ENCODE measurements around the gene RAD21L1. TPM values are rescaled to one million over a fixed set of nuclear protein-coding genes. Genes with fewer than 3 reads are reported as not detected.

RAD21L1 gene
- polyA plus RNA-seq, 2 of the 4 experiments (the other 2 are of a cell fraction), result not detected

DNA sequence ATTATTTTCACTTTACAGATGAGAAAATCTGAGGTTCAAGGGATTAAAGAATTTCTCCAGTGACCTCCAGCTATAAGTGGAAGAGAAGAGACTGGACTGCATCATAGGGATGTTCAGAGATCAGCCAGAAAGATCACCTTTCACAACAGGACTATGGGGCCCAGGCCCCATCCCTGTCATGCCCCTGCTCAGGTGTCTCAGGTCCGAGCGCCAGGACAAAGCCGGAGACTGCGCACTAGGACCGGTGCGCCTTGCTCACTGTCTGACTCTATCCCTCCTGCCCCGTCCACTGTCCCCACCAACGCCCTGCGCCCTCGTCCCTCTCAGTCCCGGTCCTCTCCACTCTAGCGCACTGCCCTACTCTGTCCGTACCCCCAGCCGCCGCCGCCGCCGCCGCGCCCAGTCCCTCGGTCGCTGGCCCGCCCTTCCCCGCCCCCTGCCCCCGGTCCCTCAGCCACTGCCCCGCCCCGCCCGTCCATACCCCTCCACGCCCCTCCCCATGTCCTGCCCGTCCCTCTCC, 521 bp upstream of the RAD21L1 start:
- peak; percentile 86 to 87 for ATAC-seq
- ChIA-PET CTCF (interaction anchor here (0.6 to 3.8 kb wide), 8 partner anchors 11 to 560 kb away, joined by 3 to 15 read pairs (median 4); partner anchors contain the start of gene SNPH), POLR2A (no interaction called here)
- peak in 1 of 2 experiments; percentile 92 for DNase-seq (ENCODE audit: low read depth in 1 of 2, low spot score in 1 of 2)
- peak overlapping the region; percentile 94 for H3K4me2 ChIP-seq
- no peaks in the 10 kb centered on the region for H3K4me1 ChIP-seq
- H3K27ac ChIP-seq, result peak overlapping the region; percentile 49 to 77; a peak in 5 of 6 replicates
- H3K4me3 ChIP-seq, result peak overlapping the region; percentile 57
- FAIRE-seq, result no peak
- 6% methylated on average over 9 of the region's 30 CpGs for WGBS (ENCODE audit: missing lambda C conversion rate)
- TF ChIP-seq KDM5A (IDR thresholded peaks at IDR 0.05), result no peak
- TF ChIP-seq RCOR1 (IDR thresholded peaks at IDR 0.05; ENCODE audit: low read depth, low read length), result no peak
- TF ChIP-seq, protein P1, sequence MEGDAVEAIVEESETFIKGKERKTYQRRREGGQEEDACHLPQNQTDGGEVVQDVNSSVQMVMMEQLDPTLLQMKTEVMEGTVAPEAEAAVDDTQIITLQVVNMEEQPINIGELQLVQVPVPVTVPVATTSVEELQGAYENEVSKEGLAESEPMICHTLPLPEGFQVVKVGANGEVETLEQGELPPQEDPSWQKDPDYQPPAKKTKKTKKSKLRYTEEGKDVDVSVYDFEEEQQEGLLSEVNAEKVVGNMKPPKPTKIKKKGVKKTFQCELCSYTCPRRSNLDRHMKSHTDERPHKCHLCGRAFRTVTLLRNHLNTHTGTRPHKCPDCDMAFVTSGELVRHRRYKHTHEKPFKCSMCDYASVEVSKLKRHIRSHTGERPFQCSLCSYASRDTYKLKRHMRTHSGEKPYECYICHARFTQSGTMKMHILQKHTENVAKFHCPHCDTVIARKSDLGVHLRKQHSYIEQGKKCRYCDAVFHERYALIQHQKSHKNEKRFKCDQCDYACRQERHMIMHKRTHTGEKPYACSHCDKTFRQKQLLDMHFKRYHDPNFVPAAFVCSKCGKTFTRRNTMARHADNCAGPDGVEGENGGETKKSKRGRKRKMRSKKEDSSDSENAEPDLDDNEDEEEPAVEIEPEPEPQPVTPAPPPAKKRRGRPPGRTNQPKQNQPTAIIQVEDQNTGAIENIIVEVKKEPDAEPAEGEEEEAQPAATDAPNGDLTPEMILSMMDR (IDR thresholded peaks at IDR 0.05), result no peak
- no peak for TF ChIP-seq CBX2 (IDR thresholded peaks at IDR 0.05; ENCODE audit: borderline replicate concordance, low read depth)
- 0 out of 5 replicates have a peak, but pooled peaks of 1 of the 2 experiments have one; percentile 6 for TF ChIP-seq JUN (IDR thresholded peaks at IDR 0.05)
- TF ChIP-seq CHD4 (IDR thresholded peaks at IDR 0.05; ENCODE audit: borderline replicate concordance), result no peak
- TF ChIP-seq MAZ (IDR thresholded peaks at IDR 0.05; ENCODE audit: borderline replicate concordance, low read depth, low read length), result no peak
- no peaks in the 10 kb centered on the region for H3K9me3 ChIP-seq

GRCh38 chr20:1229541-1229940, 3.7 kb downstream of the RAD21L1 start:
- TF ChIP-seq EHMT2 (IDR thresholded peaks at IDR 0.05; ENCODE audit: low read depth) (no peak), MYC (IDR thresholded peaks at IDR 0.05; ENCODE audit: borderline replicate concordance, low read length) (no peak), NR3C1 (IDR thresholded peaks at IDR 0.05) (no peak), ZC3H11A (IDR thresholded peaks at IDR 0.05) (no peak), KDM5A (IDR thresholded peaks at IDR 0.05) (no peak), MAFK (IDR thresholded peaks at IDR 0.05; ENCODE audit: partially characterized antibody) (peak; percentile 46), ZFP36 (IDR thresholded peaks at IDR 0.05; ENCODE audit: borderline replicate concordance, partially characterized antibody) (no peak)
- Histone ChIP-seq H3K4me2 (no peak overlapping the region), H3K4me1 (no peaks in the 10 kb centered on the region), H3K9me3 (no peaks in the 10 kb centered on the region), H3K4me3 (no peak overlapping the region), H3K27ac (no peak overlapping the region)
- no peak for ATAC-seq
- ChIA-PET CTCF (no interaction called here), POLR2A (no interaction called here)
- FAIRE-seq, result peak; percentile 81
- WGBS (ENCODE audit: missing lambda C conversion rate), result 51% methylated on average over 3 of the region's 3 CpGs
- no peak for DNase-seq (ENCODE audit: low read depth in 1 of 2, low spot score in 1 of 2)

- DNase-seq (ENCODE audit: low read depth in 1 of 2, low spot score in 1 of 2) (no peak), ATAC-seq (0 out of 6 replicates have a peak, but pooled peaks of 1 of the 2 experiments have one; percentile 54), FAIRE-seq (peak; percentile 79)
- TF ChIP-seq SMC3 (IDR thresholded peaks at IDR 0.05) (no peak), MAX (IDR thresholded peaks at IDR 0.05) (no peak), HEYL (CRISPR knock-in tag; IDR thresholded peaks at IDR 0.05) (no peak), ATOH8 (CRISPR knock-in tag; IDR thresholded peaks at IDR 0.05; ENCODE audit: low read depth) (no peak), TFCP2L1 (CRISPR knock-in tag; IDR thresholded peaks at IDR 0.05) (no peak), ZC3H11A (IDR thresholded peaks at IDR 0.05) (no peak), HOXB13 (CRISPR knock-in tag; IDR thresholded peaks at IDR 0.05; ENCODE audit: low read depth) (no peak)
- TF ChIP-seq, protein P2, sequence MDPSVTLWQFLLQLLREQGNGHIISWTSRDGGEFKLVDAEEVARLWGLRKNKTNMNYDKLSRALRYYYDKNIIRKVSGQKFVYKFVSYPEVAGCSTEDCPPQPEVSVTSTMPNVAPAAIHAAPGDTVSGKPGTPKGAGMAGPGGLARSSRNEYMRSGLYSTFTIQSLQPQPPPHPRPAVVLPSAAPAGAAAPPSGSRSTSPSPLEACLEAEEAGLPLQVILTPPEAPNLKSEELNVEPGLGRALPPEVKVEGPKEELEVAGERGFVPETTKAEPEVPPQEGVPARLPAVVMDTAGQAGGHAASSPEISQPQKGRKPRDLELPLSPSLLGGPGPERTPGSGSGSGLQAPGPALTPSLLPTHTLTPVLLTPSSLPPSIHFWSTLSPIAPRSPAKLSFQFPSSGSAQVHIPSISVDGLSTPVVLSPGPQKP (IDR thresholded peaks at IDR 0.05; ENCODE audit: low read depth, low read length), result no peak
- Histone ChIP-seq H3K9me3 (no peaks in the 10 kb centered on the region), H3K4me2 (no peak overlapping the region), H3K4me1 (no peaks in the 10 kb centered on the region), H3K4me3 (no peak overlapping the region), H3K27ac (no peak overlapping the region)
- POLR2A ChIA-PET, result no interaction called here
- WGBS (ENCODE audit: missing lambda C conversion rate), result 61% methylated on average over 3 of the region's 3 CpGs
- CTCF ChIA-PET, result no interaction called here
Observed at GRCh38 chr20:1232286-1233111, 6.7 kb downstream of the RAD21L1 start.
